Testis (tissue), 3 donors: ENCODE measurements around the gene FOXD4. TPM values are rescaled to one million over a fixed set of nuclear protein-coding genes. Genes with fewer than 3 reads are reported as not detected.
"Not testable (repeated sequence)": the region's sequence is repeated elsewhere in the genome, so short reads cannot be mapped to it uniquely, and the experiment has no call there.

Experiments used
- DNase-seq: peaks from one replicate; pipeline ENCODE4 v3.0.0-alpha.2; 2019
- H3K27ac ChIP-seq, 2 donors: fragments of 200-600 bp; sonication (generic); one replicate each; pipeline ENCODE4 v1.5.1; 2019
- H3K27me3 ChIP-seq: fragments of 200-600 bp; sonication (generic); one replicate; pipeline ENCODE4 v1.5.1; 2019
- H3K36me3 ChIP-seq: fragments of 200-600 bp; sonication (generic); one replicate; pipeline ENCODE4 v1.5.1; 2017; ENCODE audit warnings: low read depth; ENCODE audit errors: missing control alignments
- H3K4me1 ChIP-seq: fragments of 200-600 bp; sonication (generic); one replicate; pipeline ENCODE4 v1.5.1; 2019
- H3K4me3 ChIP-seq, 2 donors: fragments of 200-600 bp; sonication (generic); one replicate each; pipeline ENCODE4 v1.5.1; 2017 to 2019
- H3K9me3 ChIP-seq: fragments of 200-600 bp; sonication (generic); one replicate; pipeline ENCODE4 v1.5.1; 2017
- WGBS, 2 donors: methylation state at CpG; one replicate each; pipeline ENCODE4 v1.1.5; 2018; 5-methylcytosine and 5-hydroxymethylcytosine counted together
- intact Hi-C: fragments of 100-400 bp; cut with DNase I; formaldehyde crosslinking; loops from one replicate; pipeline ENCODE4 v1.15.1; 2023; ENCODE audit warnings: low total_unique reads
- polyA plus RNA-seq: library from polyadenylated mRNA; stranded (reverse); fragments of 350-450 nt; fragmentation: Illumina TruSeq; extraction: RNeasy Lipid Tissue Mini Kit (QIAGEN cat#74804); gene quantifications from one replicate; pipeline ENCODE4 v1.2.3, GENCODE V29; 2014; ENCODE audit warnings: low read depth, low replicate concordance; ENCODE audit not compliant: insufficient read depth
- total RNA-seq, 2 donors: library from RNA; depleted of rRNA; stranded (reverse); fragments of >200 nt; gene quantifications; one replicate each; pipeline ENCODE4 v1.2.3, GENCODE V29; 2016

Gene FOXD4
- total and polyA plus RNA-seq, 3 donors from 2014 or later = 0.42 to 1.2 (median 0.50) TPM

- H3K36me3 ChIP-seq, H3K4me1 ChIP-seq, H3K27ac ChIP-seq, H3K27me3 ChIP-seq, H3K4me3 ChIP-seq, DNase-seq, intact Hi-C loops, H3K9me3 ChIP-seq: not testable (repeated sequence)
- 52% methylated on average over 6 of the region's 6 CpGs for WGBS, 2 donors
Observed at GRCh38 chr9:87860-88259, 30.4 kb downstream of the FOXD4 start.

DNA sequence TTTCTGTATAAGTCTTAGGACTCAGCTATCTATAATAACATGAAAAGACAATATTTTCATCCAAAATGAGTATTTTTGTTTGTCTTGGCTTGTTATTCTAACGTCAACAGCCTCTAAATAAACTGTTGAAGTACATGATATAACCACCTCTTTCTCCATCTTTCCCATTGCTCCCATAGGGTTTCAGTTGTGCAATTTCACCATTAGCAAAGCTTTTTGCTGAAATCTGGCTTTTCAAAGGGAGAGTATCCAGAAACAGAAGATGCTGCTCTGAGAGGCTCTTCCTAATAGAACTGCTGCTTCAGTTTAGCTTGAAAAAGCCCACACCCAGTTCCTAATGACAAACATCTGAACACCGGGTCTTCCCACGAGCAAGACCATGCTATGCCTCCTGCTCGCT lies 31.1 kb downstream of the FOXD4 start:
- H3K4me3 ChIP-seq, H3K9me3 ChIP-seq, DNase-seq, H3K27ac ChIP-seq, H3K4me1 ChIP-seq, intact Hi-C loops, H3K36me3 ChIP-seq, H3K27me3 ChIP-seq: not testable (repeated sequence)
- 20% methylated on average over 2 of the region's 4 CpGs; no CpG with 5 or more reads in 1 of the 2 donors for WGBS, 2 donors

- H3K4me3 ChIP-seq, intact Hi-C loops, H3K9me3 ChIP-seq, H3K4me1 ChIP-seq, H3K27me3 ChIP-seq, H3K36me3 ChIP-seq, DNase-seq, H3K27ac ChIP-seq: not testable (repeated sequence)
Observed at GRCh38 chr9:86697-87096, 31.5 kb downstream of the FOXD4 start.

- H3K4me3 ChIP-seq, H3K27me3 ChIP-seq, H3K36me3 ChIP-seq, intact Hi-C loops, DNase-seq, H3K9me3 ChIP-seq, H3K27ac ChIP-seq, H3K4me1 ChIP-seq: not testable (repeated sequence)
- whole genome bisulfite sequencing, 2 donors = 83% methylated on average over 10 of the region's 31 CpGs; no CpG with 5 or more reads in 1 of the 2 donors
Observed at GRCh38 chr9:82932-83689, 35.1 kb downstream of the FOXD4 start.

DNA sequence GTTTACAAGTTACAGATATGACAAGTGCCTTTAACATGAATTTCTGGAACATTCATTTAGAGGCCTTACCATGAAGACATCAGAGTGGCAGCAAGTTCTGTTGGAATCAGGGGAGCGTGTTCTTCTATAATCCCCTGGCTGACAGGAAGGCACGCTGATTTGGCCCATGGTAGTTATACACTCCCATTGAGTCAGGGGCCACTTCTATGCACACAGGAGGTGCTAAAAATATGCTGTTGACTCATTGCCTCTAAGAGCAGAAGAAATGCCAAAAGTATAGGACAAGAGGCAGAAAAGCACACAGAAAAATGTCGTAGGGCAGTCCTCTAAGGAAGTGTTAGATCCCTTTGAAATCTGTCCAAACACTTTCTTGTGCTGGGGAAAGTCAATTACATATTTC lies 39.9 kb downstream of the FOXD4 start:
- intact Hi-C loops, H3K4me1 ChIP-seq, H3K9me3 ChIP-seq, H3K27ac ChIP-seq, DNase-seq, H3K27me3 ChIP-seq, H3K36me3 ChIP-seq, H3K4me3 ChIP-seq: not testable (repeated sequence)
- 100% methylated on average over 1 of the region's 3 CpGs; no CpG with 5 or more reads in 1 of the 2 donors for WGBS, 2 donors

DNA sequence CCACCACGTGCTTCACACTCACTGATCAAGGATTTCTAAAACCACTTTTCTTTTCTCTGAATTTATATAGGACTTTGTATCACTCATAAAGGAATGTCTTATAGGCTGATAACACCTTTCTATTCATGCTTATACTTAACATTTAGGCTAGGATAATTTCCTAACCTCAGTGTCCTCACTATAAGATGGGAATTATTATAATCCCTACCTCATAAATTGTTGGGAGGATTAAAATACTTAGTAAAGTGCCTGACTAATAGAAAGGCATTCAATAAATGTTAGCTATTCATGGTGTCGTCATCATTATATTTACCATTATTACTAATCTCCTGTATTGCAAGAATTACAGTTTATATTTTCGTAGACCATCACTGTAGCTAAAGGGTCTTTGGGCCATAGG lies 41.8 kb downstream of the FOXD4 start:
- H3K36me3 ChIP-seq, H3K27ac ChIP-seq, DNase-seq, H3K9me3 ChIP-seq, H3K4me3 ChIP-seq, intact Hi-C loops, H3K4me1 ChIP-seq, H3K27me3 ChIP-seq: not testable (repeated sequence)
- 100% methylated on average over 1 to 3 of the region's 3 CpGs for WGBS, 2 donors

DNA sequence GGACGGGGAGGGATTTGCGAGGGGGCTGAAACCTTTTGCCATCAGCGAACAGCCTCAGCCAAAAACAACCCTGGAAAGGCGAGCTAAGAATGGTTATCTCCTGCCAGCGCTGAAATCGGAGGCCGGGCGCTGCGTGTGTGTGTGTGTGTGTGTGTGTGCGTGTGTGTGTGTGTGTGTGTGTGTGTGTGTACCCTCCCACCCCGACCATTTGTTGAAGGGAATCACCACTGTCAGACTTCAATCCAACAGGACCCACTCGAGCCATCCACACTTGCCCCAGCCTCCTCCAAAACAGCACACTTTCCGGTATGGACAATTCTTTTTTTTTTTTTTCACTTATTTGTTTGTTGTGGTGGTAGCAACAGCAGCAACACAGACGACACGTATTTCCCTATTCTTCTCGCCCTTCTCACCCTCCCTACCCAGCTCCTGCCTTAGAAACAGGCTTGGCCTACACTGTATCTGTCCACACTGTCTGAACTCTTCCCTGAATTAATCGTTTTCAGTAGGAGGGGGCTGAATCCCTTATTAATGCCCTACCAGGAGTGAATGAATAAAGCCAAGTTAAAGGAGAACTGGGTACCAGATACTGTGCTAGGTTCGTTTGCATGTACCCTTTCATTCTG lies 44.2 kb downstream of the FOXD4 start:
- H3K4me3 ChIP-seq = peak overlapping the region in 1 of 2 donors; percentile 57
- H3K36me3 ChIP-seq, H3K27ac ChIP-seq, H3K9me3 ChIP-seq, H3K27me3 ChIP-seq, intact Hi-C loops, DNase-seq, H3K4me1 ChIP-seq: not testable (repeated sequence)
- WGBS, 2 donors = 18 to 24% methylated on average over 7 to 18 of the region's 18 CpGs

GRCh38 chr9:73076-73899 lies 44.9 kb downstream of the FOXD4 start:
- H3K4me1 ChIP-seq, H3K27me3 ChIP-seq, intact Hi-C loops, DNase-seq, H3K27ac ChIP-seq, H3K9me3 ChIP-seq, H3K36me3 ChIP-seq: not testable (repeated sequence)
- WGBS, 2 donors = 0% methylated on average over 31 of the region's 109 CpGs; no CpG with 5 or more reads in 1 of the 2 donors
- peak overlapping the region; percentile 36 to 57 for H3K4me3 ChIP-seq

Other genes with a start within 250 kb of the FOXD4 start
- gene WASHC1, start 89.0 kb downstream of the FOXD4 start, total RNA-seq = 10 to 100 TPM in 1 of 2 donors, 1 to 10 TPM in 1; 8.1 to 19.1 TPM
- gene WASHC1, start 89.0 kb downstream of the FOXD4 start, polyA plus RNA-seq = 37.2 TPM
- 10 to 100 TPM; 57.0 to 88.7 TPM for gene ZNG1A, start 60.6 kb upstream of the FOXD4 start, total RNA-seq
- gene ZNG1A, start 60.6 kb upstream of the FOXD4 start, polyA plus RNA-seq = 57.9 TPM
- 10 to 100 TPM; 51.4 to 63.9 TPM for gene DOCK8, start 96.4 kb upstream of the FOXD4 start, total RNA-seq
- 46.7 TPM for gene DOCK8, start 96.4 kb upstream of the FOXD4 start, polyA plus RNA-seq